Fibroblast of skin of right biceps (primary cell): ENCODE results near the gene OGDH.

ENCODE experiments used
- DNase-seq: peaks from one replicate; pipeline ENCODE4 v3.0.0-alpha.2; 2013

The OGDH gene

DNA sequence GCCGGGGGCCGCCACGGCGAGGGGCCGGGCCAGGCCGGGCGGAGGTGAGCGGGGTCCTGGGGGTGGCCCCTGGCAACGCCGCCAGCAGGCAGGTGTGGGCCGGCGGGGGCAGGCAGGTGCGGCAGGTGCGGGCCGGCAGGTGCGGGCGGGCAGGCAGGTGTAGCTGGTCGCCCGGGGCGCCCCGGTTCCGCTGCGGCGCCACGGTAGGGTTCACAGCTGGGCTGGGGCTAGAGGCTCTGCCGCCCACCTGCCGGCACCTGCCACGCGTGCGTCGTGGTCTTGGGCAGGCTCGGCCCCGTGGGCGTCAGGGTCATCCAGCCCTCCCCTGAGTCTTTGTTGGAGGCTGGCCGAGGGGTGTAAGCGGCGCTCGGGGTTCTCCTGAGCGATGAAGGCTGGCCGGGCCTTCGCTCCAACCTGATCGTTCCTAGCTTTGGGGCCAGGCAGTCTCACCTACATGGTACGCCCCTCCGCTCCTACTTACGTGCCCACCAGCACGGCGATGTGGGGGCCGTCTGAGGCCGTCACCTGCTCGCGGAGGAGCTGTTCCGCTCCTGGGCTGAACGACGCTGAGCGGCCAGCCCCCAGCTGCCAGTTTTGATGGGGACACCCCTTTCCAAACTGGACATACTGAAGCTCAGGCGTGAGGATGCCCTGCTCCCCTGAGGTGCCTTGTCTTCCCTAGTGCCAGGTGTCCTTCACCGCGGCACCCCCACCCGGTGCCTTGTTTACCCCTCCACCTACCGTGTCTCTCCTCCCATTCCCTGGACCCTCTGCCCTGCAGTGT is 142.7 kb downstream of the OGDH start:
- no peak for DNase-seq

DNA sequence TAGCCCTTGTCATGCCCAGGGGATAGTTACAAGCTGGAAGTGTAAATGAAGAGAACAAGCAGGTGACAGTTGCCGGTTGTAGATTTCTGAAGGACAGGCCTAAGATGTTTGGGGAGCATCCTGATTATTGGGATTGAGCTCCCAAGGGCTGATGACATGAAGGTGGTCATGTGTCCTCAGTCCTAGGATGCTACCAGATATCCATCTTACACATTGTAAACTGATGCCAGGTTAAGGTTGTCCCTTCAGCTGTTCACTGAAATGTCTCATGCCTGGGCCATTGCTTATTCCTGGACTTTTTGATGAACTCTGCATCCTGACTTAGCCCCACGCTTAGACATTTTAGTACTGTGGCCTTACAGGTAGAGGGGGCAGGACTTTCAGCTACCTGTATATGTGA is 143.6 kb downstream of the OGDH start:
- no peak for DNase-seq

DNA sequence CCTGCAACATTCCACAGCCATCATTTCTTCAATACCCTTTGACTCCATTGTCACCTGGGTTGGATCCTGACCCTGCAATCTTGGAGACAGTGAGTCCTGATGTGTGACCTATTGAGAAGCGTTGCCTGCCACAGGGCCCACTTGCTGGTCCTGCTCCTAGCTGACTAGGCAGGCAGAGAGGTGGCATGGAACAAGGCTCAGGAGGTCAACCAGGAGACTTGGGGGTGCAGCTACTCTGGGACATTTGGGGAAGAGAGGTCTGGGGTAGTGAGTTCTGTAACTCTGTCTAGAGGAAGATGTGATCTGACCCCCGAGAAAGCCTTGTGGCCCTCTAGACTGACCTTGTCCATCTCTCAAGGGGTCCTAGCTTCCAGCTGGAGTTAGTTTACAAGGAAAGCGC is 144.0 kb downstream of the OGDH start:
- no peak for DNase-seq

DNA sequence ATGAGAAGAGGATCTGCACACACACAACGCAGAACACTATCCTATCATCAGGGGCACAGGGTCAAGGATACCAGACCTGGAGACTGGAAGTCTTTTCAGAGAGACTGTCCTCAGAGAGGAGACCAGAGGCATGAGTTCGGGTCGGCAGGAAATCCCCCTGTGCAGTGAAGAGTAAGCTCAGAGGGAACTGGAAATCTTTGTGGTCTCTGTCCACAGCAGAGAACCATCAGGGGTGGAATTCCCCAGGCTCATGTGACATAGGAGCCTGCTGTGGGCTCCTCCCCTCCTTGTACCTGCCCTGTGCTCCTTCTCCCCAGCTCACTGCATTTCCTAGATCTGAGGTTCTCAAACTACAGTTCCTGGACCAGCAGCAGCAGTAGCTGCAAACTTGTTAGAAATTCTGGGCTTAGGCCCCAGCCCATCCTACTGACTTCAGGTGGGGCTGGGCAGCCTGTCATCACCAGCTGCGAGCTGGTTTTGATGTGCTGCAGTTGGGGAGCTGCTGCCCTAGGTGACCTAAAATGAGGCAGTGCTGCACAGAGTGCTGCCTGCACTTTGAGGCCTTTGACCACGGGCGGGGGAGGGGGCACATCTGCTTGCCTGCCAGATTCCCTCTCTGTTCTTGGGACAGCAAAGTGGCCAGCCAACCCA is 144.6 kb downstream of the OGDH start:
- no peak for DNase-seq

DNA sequence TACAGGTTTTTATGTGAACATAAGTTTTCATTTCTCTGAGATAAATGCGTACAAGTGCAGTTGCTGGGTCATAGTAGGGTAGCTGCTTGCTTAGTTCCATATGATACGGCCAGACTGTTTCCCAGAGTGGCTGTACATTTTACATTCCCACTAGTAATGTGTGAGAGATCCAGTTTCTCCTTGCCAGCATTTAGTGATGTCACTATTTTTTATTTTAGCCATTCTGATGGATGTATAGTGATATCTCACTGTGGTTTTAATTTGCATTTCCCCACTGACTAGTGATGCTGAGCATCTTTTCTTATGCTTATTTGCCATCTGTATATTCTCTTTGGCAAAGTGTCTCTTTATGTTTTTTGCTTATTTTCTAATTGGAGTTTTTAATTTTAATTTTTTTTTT is 146.4 kb downstream of the OGDH start:
- DNase-seq: no peak

DNA sequence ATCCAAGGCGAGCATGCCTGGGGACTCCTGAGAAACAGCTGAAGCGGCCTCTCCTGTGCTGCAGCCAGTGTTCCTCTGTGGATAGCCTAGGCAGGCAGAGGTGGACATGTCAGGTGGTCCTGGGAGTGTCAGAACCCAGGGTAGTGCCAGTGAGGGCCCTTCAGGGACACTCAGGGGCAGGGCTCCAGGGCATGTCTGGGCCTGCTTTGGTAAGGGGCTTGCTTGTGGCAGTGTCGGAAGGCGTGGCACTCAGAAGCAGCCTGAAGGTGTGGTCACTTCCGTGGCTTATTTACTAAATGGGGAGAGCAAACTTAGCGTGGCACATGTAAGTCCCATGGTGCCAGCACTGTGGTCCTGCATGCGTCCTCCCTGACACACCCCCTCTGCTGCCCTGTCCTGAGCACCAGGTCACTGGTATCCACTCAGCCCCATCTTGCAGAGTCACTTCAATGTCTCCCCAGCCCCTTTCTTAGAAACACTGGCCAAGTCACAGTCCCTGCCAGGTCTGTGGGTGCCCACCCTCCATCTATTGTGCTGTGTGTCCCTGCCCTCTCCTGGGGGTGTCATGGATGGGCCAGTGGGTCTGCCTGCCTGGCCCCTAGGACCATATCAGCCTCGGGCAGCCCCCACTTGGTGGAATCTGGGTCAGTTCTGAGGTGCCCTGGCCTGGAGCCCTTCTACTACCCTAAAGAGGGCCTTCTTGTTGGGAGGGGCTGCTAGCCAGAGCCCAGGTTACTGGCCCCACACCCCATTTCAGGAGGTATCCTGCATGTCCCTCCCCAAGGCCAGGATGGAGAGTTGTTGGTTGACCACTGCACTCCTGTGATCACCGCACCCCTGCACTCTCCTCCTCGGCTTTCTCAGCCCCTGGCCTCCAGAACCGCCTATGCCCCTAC is 148.6 kb downstream of the OGDH start:
- DNase-seq: no peak

DNA sequence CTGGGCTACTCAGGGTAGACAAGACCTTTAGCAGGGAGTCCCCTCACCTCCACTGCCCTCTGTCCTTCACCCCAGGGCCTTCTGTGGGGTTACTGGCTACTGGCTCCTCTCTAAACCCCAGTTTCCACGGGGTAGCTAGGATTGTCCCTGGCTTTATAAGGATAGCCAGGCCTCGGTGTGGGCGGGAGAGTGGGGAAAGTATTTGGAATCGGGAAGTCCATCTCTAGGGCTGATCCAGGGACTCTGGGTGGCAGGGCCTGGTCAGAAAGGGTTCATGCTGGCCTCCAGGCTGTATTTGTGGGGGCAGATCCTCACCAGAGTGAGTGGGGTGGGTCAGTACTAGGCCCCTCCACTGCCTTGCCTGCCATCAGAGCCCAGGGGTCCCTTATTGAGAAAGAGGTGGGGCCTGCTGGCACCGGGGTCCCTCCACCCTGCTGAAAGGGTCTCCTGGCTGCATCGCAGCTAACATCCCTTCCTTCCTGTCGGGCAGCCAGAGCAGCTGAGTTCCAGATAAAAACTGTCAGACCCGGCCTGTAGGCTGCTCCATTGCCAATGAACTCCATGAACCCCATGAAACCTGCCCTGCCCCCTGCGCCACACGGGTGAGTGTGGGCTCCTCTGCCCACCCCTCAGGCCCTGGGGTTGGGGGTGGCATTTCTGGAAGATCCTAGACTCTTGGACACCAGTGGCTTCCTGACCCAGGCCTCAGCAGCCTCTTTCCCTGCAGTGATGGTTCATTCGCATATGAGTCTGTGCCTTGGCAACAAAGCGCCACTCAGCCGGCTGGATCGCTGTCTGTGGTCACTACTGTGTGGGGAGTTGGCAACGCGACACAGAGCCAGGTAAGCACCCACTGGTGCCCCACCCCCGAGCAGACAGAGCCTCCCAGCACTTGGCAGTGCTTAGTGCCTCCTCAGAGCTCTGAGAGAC is 149.5 kb downstream of the OGDH start:
- no peak for DNase-seq

DNA sequence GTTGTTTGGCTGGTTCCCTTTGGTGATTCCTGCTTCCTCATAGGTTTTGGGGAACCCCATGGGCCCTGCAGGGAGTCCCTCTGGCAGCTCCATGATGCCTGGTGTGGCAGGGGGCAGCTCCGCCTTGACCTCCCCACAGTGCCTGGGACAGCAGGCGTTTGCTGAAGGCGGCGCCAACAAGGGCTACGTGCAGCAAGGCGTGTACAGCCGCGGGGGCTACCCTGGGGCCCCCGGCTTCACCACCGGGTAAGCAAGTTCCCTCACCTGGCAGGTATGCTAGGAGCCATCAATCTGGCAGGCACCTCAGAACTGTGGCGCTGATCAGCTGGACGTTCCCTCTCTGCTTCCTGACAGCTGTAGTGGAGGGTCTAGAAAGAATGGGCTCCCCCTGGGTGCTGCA is 150.5 kb downstream of the OGDH start:
- no peak for DNase-seq

DNA sequence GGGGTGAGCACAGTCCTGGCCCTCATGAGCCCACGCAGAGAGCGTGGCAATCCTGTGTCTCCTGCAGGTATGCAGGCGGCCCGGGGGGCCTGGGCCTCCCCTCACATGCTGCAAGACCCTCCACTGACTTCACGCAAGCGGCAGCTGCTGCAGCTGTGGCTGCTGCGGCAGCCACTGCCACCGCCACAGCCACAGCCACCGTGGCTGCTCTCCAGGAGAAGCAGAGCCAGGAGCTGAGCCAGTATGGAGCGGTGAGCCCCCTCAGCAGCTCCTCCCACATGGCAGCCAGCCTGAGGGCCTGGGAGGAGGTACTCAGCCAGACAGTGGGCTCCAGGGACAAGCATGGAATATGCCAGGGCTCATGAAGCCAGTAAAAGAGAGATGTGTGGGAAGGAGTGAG is 150.9 kb downstream of the OGDH start:
- DNase-seq: peak; percentile 22

DNA sequence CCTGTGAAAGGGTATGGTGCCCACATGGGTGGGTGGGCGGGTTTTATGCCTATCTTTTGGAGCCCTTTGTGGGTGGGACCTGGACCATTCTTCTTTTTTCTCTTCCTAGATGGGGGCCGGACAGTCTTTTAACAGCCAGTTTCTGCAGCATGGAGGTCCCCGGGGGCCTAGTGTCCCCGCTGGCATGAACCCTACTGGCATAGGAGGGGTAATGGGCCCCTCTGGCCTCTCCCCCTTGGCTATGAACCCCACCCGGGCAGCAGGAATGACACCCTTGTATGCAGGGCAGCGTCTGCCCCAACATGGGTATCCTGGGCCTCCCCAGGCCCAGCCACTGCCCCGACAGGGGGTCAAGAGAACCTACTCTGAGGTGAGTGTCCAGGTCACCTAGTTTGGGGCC is 151.3 kb downstream of the OGDH start:
- DNase-seq: no peak
